Endothelial cell of umbilical vein (primary cell): ENCODE results near the gene MTFR1L. TPM values are rescaled to one million over a fixed set of nuclear protein-coding genes. Genes with fewer than 3 reads are reported as not detected.
A peak's percentile ranks its signal among the peaks of the same experiment; 100 is the strongest.

ENCODE experiments used
- BruUV-seq: library from RNA; stranded (reverse); fragments of 400-500 nt; replicated peaks from 2 replicates; lab custom pipeline; 2021; lab: Mats Ljungman, UMichigan
- CTCF ChIA-PET: fragments of 300-600, 350-600 bp; sonication (Branson Sonifier 250); formaldehyde crosslinking; loops from one replicate; lab custom pipeline; 2021; ENCODE audit warnings: antibody characterized with exemption, inconsistent platforms; lab: Charles Lee
- POLR2A ChIA-PET: fragments of 300-600, 350-600 bp; sonication (Branson Sonifier 250); formaldehyde crosslinking; loops from one replicate; lab custom pipeline; 2021; ENCODE audit warnings: antibody characterized with exemption, inconsistent platforms; lab: Charles Lee
- DNase-seq: peaks from one replicate; pipeline ENCODE4 v3.0.0-alpha.2; 2011; ENCODE audit warnings: low read depth, low spot score
- FAIRE-seq: peaks from 2 replicates; lab custom pipeline; 2011; peaks lifted over from hg19 to GRCh38; lab: Jason Lieb, UNC
- H2AFZ ChIP-seq: 2 replicates; pipeline ENCODE4 v1.6.0; 2012; ENCODE audit warnings: low read depth, low read length, control low read depth, inconsistent platforms
- H3K27ac ChIP-seq: 2 replicates; pipeline ENCODE4 v1.5.1; 2011; ENCODE audit warnings: low read depth, mild to moderate bottlenecking, control low read depth, low read length, moderate library complexity; ENCODE audit not compliant: insufficient read depth
- H3K27me3 ChIP-seq, 2 experiments: 2 replicates each; pipeline versions ENCODE4 v1.6.0 to v1.6.1; 2011; ENCODE audit warnings: low read length in 2 of 2, mixed read lengths in 1 of 2; ENCODE audit not compliant: control insufficient read depth in 2 of 2, insufficient read depth in 2 of 2
- H3K36me3 ChIP-seq, 2 experiments: 2 replicates in 1 of 2; 3 replicates in 1 of 2; pipeline ENCODE4 v1.5.1; 2011; ENCODE audit warnings: low read length in 2 of 2, mild to moderate bottlenecking in 1 of 2, moderate library complexity in 1 of 2; ENCODE audit not compliant: control insufficient read depth in 2 of 2, insufficient read depth in 2 of 2; ENCODE audit errors: extremely low read depth in 1 of 2
- H3K4me1 ChIP-seq: 3 replicates; pipeline ENCODE4 v1.5.1; 2011; ENCODE audit warnings: mild to moderate bottlenecking, low read length; ENCODE audit not compliant: control insufficient read depth, insufficient read depth; ENCODE audit errors: extremely low read depth
- H3K4me2 ChIP-seq: 2 replicates; pipeline ENCODE4 v1.6.1; 2011; ENCODE audit warnings: low read length, control low read depth, mixed read lengths; ENCODE audit not compliant: insufficient read depth
- H3K4me3 ChIP-seq, 3 experiments: fragments of 200-600 bp in 1 of 3; sonication (generic), shearing (Covaris generic) in 1 of 3; replicated peaks in 1 of 3; 2 replicates each; pipeline ENCODE4 v1.5.1; 2011 to 2016; ENCODE audit warnings: control low read depth in 3 of 3, low read length in 3 of 3, mild to moderate bottlenecking in 2 of 3, inconsistent platforms in 1 of 3, low read depth in 1 of 3, moderate library complexity in 1 of 3; ENCODE audit not compliant: insufficient read depth in 1 of 3
- H3K79me2 ChIP-seq: 2 replicates; pipeline ENCODE4 v1.6.0; 2012; ENCODE audit warnings: low read length, inconsistent platforms; ENCODE audit not compliant: control insufficient read depth, insufficient read depth
- H3K9ac ChIP-seq: replicated peaks from 2 replicates; pipeline ENCODE3; 2011; ENCODE audit warnings: low read length, control low read depth; ENCODE audit not compliant: insufficient read depth; ENCODE audit errors: extremely low read depth
- H3K9me1 ChIP-seq: replicated peaks from 3 replicates; pipeline ENCODE4 v1.6.0; 2011; ENCODE audit warnings: mild to moderate bottlenecking, low read length; ENCODE audit not compliant: control insufficient read depth, insufficient read depth; ENCODE audit errors: extremely low read depth
- H3K9me3 ChIP-seq: replicated peaks from 2 replicates; pipeline ENCODE4 v1.5.1; 2012; ENCODE audit warnings: low read length, inconsistent platforms; ENCODE audit not compliant: control insufficient read depth, insufficient read depth
- H4K20me1 ChIP-seq: replicated peaks from 2 replicates; pipeline ENCODE3; 2011; ENCODE audit warnings: mild to moderate bottlenecking, low read length; ENCODE audit not compliant: control insufficient read depth, insufficient read depth; ENCODE audit errors: extremely low read depth
- EZH2 ChIP-seq: IDR thresholded peaks from 2 replicates; pipeline ENCODE4 v1.6.1; 2012; ENCODE audit warnings: borderline replicate concordance, low read depth, mild to moderate bottlenecking, moderate library complexity, low read length, inconsistent platforms; ENCODE audit not compliant: severe bottlenecking
- FOS ChIP-seq: IDR thresholded peaks from 2 replicates; pipeline ENCODE4 v1.6.1; 2011; ENCODE audit warnings: mild to moderate bottlenecking, low read length, moderate library complexity, borderline replicate concordance; ENCODE audit not compliant: insufficient read depth
- GATA2 ChIP-seq: IDR thresholded peaks from 2 replicates; pipeline ENCODE4 v1.7.0; 2011; ENCODE audit warnings: low read depth, mild to moderate bottlenecking, moderate library complexity, mixed read lengths, low read length; ENCODE audit not compliant: insufficient read length, insufficient read depth
- JUN ChIP-seq: IDR thresholded peaks from 2 replicates; pipeline ENCODE4 v1.6.1; 2011; ENCODE audit warnings: borderline replicate concordance, low read depth; ENCODE audit not compliant: insufficient read length, insufficient read depth
- MYC ChIP-seq: IDR thresholded peaks from one replicate; pipeline ENCODE4 v1.6.1; 2011; ENCODE audit warnings: mild to moderate bottlenecking, low read depth, low read length
- POLR2A ChIP-seq: IDR thresholded peaks from 2 replicates; pipeline ENCODE4 v1.6.1; 2012; ENCODE audit warnings: low read depth, mild to moderate bottlenecking, control low read depth, low read length
- POLR2AphosphoS5 ChIP-seq: IDR thresholded peaks from 2 replicates; pipeline ENCODE4 v1.6.1; 2012; ENCODE audit warnings: low read depth, mild to moderate bottlenecking, control low read depth, low read length, moderate library complexity; ENCODE audit not compliant: insufficient read depth
- dilution Hi-C: fragments of 300-500 bp; cut with MboI; formaldehyde crosslinking; loops from one replicate; pipeline ENCODE4 v1.15.0; 2019; ENCODE audit warnings: low sequenced_read_pairs; ENCODE audit not compliant: extremely low pct_ligation_motif_present
- intact Hi-C: fragments of 100-400 bp; cut with micrococcal nuclease; formaldehyde crosslinking; loops from one replicate; pipeline ENCODE4 v1.10.0; 2022
- polyA plus RNA-seq, 4 experiments: library from polyadenylated mRNA; depleted of rRNA in 3 of 4; stranded (reverse) in 3 of 4; unstranded in 1 of 4; fragments of >200 nt; gene quantifications; 2 replicates each; pipeline versions ENCODE4 v1.2.1 to v1.2.3, GENCODE V29; 2011 to 2012; ENCODE audit warnings: missing spikeins in 1 of 4
- total RNA-seq: library from RNA; stranded (reverse); gene quantifications from 2 replicates; pipeline ENCODE4 v1.2.3, GENCODE V29; 2021
- TF ChIP-seq, protein P1 (sequence below): IDR thresholded peaks from 2 replicates; pipeline ENCODE4 v1.6.1; 2011; ENCODE audit not compliant: insufficient read depth, insufficient read length
- TF ChIP-seq, protein P2 (sequence below), 2 donors: IDR thresholded peaks; 1 replicate in 1 of 2; 2 replicates in 1 of 2; pipeline ENCODE4 v1.5.1; 2011; ENCODE audit warnings: low read length in 2 of 2, mild to moderate bottlenecking in 2 of 2, moderate library complexity in 2 of 2, control low read depth in 1 of 2, inconsistent platforms in 1 of 2, low read depth in 1 of 2; ENCODE audit not compliant: insufficient read depth in 1 of 2; ENCODE audit errors: extremely low read depth in 1 of 2

The MTFR1L gene
- total and polyA plus RNA-seq, 2 donors (not counting 3 experiments of a cell fraction or from before 2014, with no cell fraction given), result 34.8 to 45.5 TPM

DNA sequence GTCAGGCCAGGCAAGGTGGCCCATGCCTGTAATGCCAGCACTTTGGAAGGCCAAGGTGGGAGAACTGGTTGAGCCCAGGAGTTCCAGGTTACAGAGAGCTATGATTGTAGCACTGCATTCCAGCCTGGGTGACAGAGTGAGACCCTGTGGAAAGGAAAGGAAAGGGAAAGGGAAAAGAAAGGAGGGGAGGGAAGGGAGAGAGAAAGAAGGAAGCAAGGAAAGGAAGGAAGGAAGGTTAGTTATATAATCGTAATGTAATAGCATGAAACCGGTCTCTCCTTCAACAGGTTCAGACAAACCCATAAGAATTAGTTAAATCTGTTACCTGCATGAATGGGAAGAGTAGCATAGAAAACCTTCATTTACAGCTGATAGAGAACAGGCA is 56.9 kb downstream of the MTFR1L start:
- H3K4me3 ChIP-seq, result no peak overlapping the region
- H3K9me3 ChIP-seq, result no peaks in the 10 kb centered on the region
- intact Hi-C loops (no loop called here), dilution Hi-C loops (loop anchor here (25.0 kb wide), 1 partner anchor 111 kb away; the partner anchor contains the start of gene PAFAH2)
- no peaks in the 10 kb centered on the region for H4K20me1 ChIP-seq
- no peak overlapping the region for H3K27ac ChIP-seq
- H2AFZ ChIP-seq, result no peak overlapping the region
- H3K9me1 ChIP-seq, result no peaks in the 10 kb centered on the region
- H3K79me2 ChIP-seq, result no peaks in the 10 kb centered on the region
- ChIA-PET CTCF (interaction anchor here (1.4 to 2.9 kb wide), 2 partner anchors 16 to 19 kb away, joined by 4 to 20 read pairs; no protein-coding TSS in a partner anchor), POLR2A (no interaction called here)
- no TSS peak for BruUV-seq
- TF ChIP-seq GATA2, result no peak
- no peak for TF ChIP-seq POLR2AphosphoS5
- TF ChIP-seq, protein P1, sequence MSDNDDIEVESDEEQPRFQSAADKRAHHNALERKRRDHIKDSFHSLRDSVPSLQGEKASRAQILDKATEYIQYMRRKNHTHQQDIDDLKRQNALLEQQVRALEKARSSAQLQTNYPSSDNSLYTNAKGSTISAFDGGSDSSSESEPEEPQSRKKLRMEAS, result no peak
- no peak for TF ChIP-seq JUN
- no peak for TF ChIP-seq EZH2
- TF ChIP-seq, protein P2, sequence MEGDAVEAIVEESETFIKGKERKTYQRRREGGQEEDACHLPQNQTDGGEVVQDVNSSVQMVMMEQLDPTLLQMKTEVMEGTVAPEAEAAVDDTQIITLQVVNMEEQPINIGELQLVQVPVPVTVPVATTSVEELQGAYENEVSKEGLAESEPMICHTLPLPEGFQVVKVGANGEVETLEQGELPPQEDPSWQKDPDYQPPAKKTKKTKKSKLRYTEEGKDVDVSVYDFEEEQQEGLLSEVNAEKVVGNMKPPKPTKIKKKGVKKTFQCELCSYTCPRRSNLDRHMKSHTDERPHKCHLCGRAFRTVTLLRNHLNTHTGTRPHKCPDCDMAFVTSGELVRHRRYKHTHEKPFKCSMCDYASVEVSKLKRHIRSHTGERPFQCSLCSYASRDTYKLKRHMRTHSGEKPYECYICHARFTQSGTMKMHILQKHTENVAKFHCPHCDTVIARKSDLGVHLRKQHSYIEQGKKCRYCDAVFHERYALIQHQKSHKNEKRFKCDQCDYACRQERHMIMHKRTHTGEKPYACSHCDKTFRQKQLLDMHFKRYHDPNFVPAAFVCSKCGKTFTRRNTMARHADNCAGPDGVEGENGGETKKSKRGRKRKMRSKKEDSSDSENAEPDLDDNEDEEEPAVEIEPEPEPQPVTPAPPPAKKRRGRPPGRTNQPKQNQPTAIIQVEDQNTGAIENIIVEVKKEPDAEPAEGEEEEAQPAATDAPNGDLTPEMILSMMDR (IDR thresholded peaks at IDR 0.05; ENCODE audit: extremely low read depth in 1 of 2, insufficient read depth in 1 of 2, low read depth in 1 of 2, low read length in 2 of 2), result no peak
- no peak for TF ChIP-seq FOS
- no peak for TF ChIP-seq MYC
- TF ChIP-seq POLR2A, result no peak
- H3K27me3 ChIP-seq, result no peaks in the 10 kb centered on the region
- no peaks in the 10 kb centered on the region for H3K36me3 ChIP-seq
- FAIRE-seq (peak; percentile 61), DNase-seq (no peak)
- no peak overlapping the region for H3K4me2 ChIP-seq
- peaks cover 7% of the 10 kb centered on the region for H3K4me1 ChIP-seq
- no peak overlapping the region for H3K9ac ChIP-seq
